H1 (cell line): Measurements from ENCODE around the gene DPF1. TPM values are rescaled to one million over a fixed set of nuclear protein-coding genes. Genes with fewer than 3 reads are reported as not detected.
A peak's percentile ranks its signal among the peaks of the same experiment; 100 is the strongest.

Source experiments
- CTCF ChIA-PET: fragments of 300-600 bp; sonication (Branson Sonifier 250); formaldehyde crosslinking; loops from one replicate; lab custom pipeline; 2021; ENCODE audit not compliant: partially characterized antibody; lab: Charles Lee
- POLR2A ChIA-PET: fragments of 300-600 bp; sonication (Branson Sonifier 250); formaldehyde crosslinking; loops from one replicate; lab custom pipeline; 2021; ENCODE audit warnings: inconsistent platforms; ENCODE audit not compliant: partially characterized antibody; lab: Charles Lee
- DNase-seq, 2 experiments: peaks; one replicate each; pipeline versions ENCODE4 v3.0.0 to v3.0.0-alpha.2; 2010 to 2022; ENCODE audit warnings: low spot score in 2 of 2, low read depth in 1 of 2, mixed read lengths in 1 of 2
- FAIRE-seq: peaks from 2 replicates; lab custom pipeline; 2011; peaks lifted over from hg19 to GRCh38; lab: Jason Lieb, UNC
- H2AFZ ChIP-seq: 2 replicates; pipeline ENCODE4 v1.8.1; 2012; ENCODE audit warnings: low read length, inconsistent platforms
- H2AK5ac ChIP-seq: 2 replicates; pipeline ENCODE4 v1.6.1; 2013; ENCODE audit warnings: low read depth, low read length
- H2BK120ac ChIP-seq: replicated peaks from 2 replicates; pipeline ENCODE3; 2013; ENCODE audit warnings: low read depth, low read length, inconsistent platforms
- H2BK12ac ChIP-seq: 2 replicates; pipeline ENCODE4 v1.6.1; 2013; ENCODE audit warnings: low read depth, low read length
- H2BK15ac ChIP-seq: 2 replicates; pipeline ENCODE4 v1.6.1; 2013; ENCODE audit warnings: low read length
- H2BK20ac ChIP-seq: 2 replicates; pipeline ENCODE4 v1.6.1; 2013; ENCODE audit warnings: low read length
- H2BK5ac ChIP-seq: 2 replicates; pipeline ENCODE4 v1.6.1; 2013; ENCODE audit warnings: low read depth, low read length
- H3K14ac ChIP-seq: 2 replicates; pipeline ENCODE4 v1.6.1; 2013; ENCODE audit warnings: inconsistent platforms; ENCODE audit not compliant: insufficient read length
- H3K18ac ChIP-seq: 2 replicates; pipeline ENCODE4 v1.6.1; 2013; ENCODE audit warnings: low read length; ENCODE audit errors: extremely low read depth
- H3K23ac ChIP-seq: 2 replicates; pipeline ENCODE4 v1.6.1; 2013; ENCODE audit warnings: inconsistent platforms; ENCODE audit not compliant: insufficient read length
- H3K23me2 ChIP-seq: 2 replicates; pipeline ENCODE4 v1.6.1; 2013; ENCODE audit warnings: low read depth, low read length
- H3K27ac ChIP-seq: 2 replicates; pipeline ENCODE4 v1.6.1; 2011; ENCODE audit warnings: low read depth, low read length, inconsistent platforms
- H3K27me3 ChIP-seq, 4 experiments: replicated peaks in 1 of 4; 1 replicate in 1 of 4; 2 replicates in 3 of 4; pipeline versions ENCODE4 v1.6.1 to v1.8.1; 2011 to 2013; ENCODE audit warnings: low read length in 3 of 4, mild to moderate bottlenecking in 3 of 4, inconsistent platforms in 2 of 4, mixed read lengths in 2 of 4, moderate library complexity in 1 of 4; ENCODE audit not compliant: control insufficient read depth in 3 of 4, insufficient read depth in 3 of 4; ENCODE audit errors: extremely low read depth in 1 of 4
- H3K36me3 ChIP-seq, 4 experiments: 2 replicates each; pipeline versions ENCODE4 v1.6.1 to v1.8.1; 2011 to 2013; ENCODE audit warnings: mild to moderate bottlenecking in 4 of 4, low read length in 3 of 4, moderate library complexity in 2 of 4, control low read depth in 1 of 4, inconsistent platforms in 1 of 4; ENCODE audit not compliant: insufficient read depth in 4 of 4, control insufficient read depth in 2 of 4
- H3K4ac ChIP-seq: replicated peaks from 2 replicates; pipeline ENCODE3; 2013; ENCODE audit warnings: low read length, low read depth, mixed read lengths, inconsistent platforms; ENCODE audit not compliant: insufficient read length
- H3K4me1 ChIP-seq, 4 experiments: replicated peaks in 1 of 4; 1 replicate in 1 of 4; 2 replicates in 3 of 4; pipeline versions ENCODE4 v1.6.1 to v1.8.1; 2011 to 2013; ENCODE audit warnings: low read length in 3 of 4, inconsistent platforms in 2 of 4, mixed read lengths in 1 of 4; ENCODE audit not compliant: insufficient read depth in 4 of 4, control insufficient read depth in 3 of 4
- H3K4me2 ChIP-seq, 2 experiments: 2 replicates each; pipeline versions ENCODE4 v1.6.1 to v1.8.1; 2011 to 2013; ENCODE audit warnings: low read depth in 2 of 2, low read length in 2 of 2, control low read depth in 1 of 2, inconsistent platforms in 1 of 2, mild to moderate bottlenecking in 1 of 2; ENCODE audit not compliant: insufficient read depth in 1 of 2
- H3K4me3 ChIP-seq, 4 experiments: fragments of 200-600, 300-600 bp in 1 of 4; sonication (generic), shearing (Covaris generic), sonication (Bioruptor Twin) in 1 of 4; 2 replicates each; pipeline versions ENCODE4 v1.5.1 to v1.8.1; 2011 to 2016; ENCODE audit warnings: low read length in 4 of 4, low read depth in 3 of 4, control low read depth in 2 of 4, inconsistent platforms in 2 of 4, mild to moderate bottlenecking in 2 of 4, mixed read lengths in 1 of 4, moderate library complexity in 1 of 4; ENCODE audit not compliant: insufficient read depth in 2 of 4; ENCODE audit errors: extremely low read depth in 1 of 4
- H3K56ac ChIP-seq: replicated peaks from 2 replicates; pipeline ENCODE3; 2013; ENCODE audit warnings: low read depth, mild to moderate bottlenecking, mixed read lengths, low read length, inconsistent platforms; ENCODE audit not compliant: insufficient read length
- H3K79me1 ChIP-seq: 2 replicates; pipeline ENCODE4 v1.6.1; 2013; ENCODE audit warnings: low read depth, low read length, control low read depth
- H3K79me2 ChIP-seq, 2 experiments: 2 replicates each; pipeline versions ENCODE4 v1.6.1 to v1.8.1; 2012 to 2013; ENCODE audit warnings: low read length in 2 of 2, mild to moderate bottlenecking in 2 of 2, inconsistent platforms in 1 of 2; ENCODE audit not compliant: insufficient read depth in 2 of 2, control insufficient read depth in 1 of 2
- H3K9ac ChIP-seq, 4 experiments: replicated peaks in 1 of 4; 1 replicate in 1 of 4; 2 replicates in 3 of 4; pipeline versions ENCODE4 v1.6.1 to v1.8.1; 2011 to 2013; ENCODE audit warnings: low read depth in 3 of 4, low read length in 3 of 4, control low read depth in 2 of 4, mild to moderate bottlenecking in 2 of 4, moderate library complexity in 2 of 4, inconsistent platforms in 1 of 4; ENCODE audit errors: extremely low read depth in 1 of 4
- H3K9me3 ChIP-seq, 2 experiments: 2 replicates each; pipeline versions ENCODE4 v1.6.1 to v1.8.1; 2012 to 2013; ENCODE audit warnings: mild to moderate bottlenecking in 2 of 2, moderate library complexity in 2 of 2, control low read depth in 1 of 2, inconsistent platforms in 1 of 2, low read depth in 1 of 2, low read length in 1 of 2, mixed read lengths in 1 of 2; ENCODE audit not compliant: insufficient read depth in 2 of 2
- H4K20me1 ChIP-seq, 2 experiments: replicated peaks in 1 of 2; 2 replicates each; pipeline versions ENCODE3 to v1.8.1; 2011 to 2013; ENCODE audit warnings: inconsistent platforms in 2 of 2, low read length in 2 of 2, mild to moderate bottlenecking in 1 of 2; ENCODE audit not compliant: insufficient read depth in 2 of 2, control insufficient read depth in 1 of 2
- H4K5ac ChIP-seq: 2 replicates; pipeline ENCODE4 v1.6.1; 2013; ENCODE audit warnings: low read length, low read depth, mixed read lengths, inconsistent platforms; ENCODE audit not compliant: insufficient read length
- H4K8ac ChIP-seq: 2 replicates; pipeline ENCODE4 v1.8.0; 2013; ENCODE audit warnings: mild to moderate bottlenecking, moderate library complexity, low read length, inconsistent platforms; ENCODE audit not compliant: insufficient read depth; ENCODE audit errors: extremely low read depth
- H4K91ac ChIP-seq: replicated peaks from 2 replicates; pipeline ENCODE3; 2013; ENCODE audit warnings: low read length, mixed read lengths, inconsistent platforms; ENCODE audit not compliant: insufficient read length
- FOSL1 ChIP-seq: IDR thresholded peaks from 2 replicates; pipeline ENCODE4 v1.6.1; 2011; ENCODE audit warnings: mild to moderate bottlenecking, low read depth, low read length, moderate library complexity; ENCODE audit not compliant: insufficient read depth
- HDAC2 ChIP-seq, 2 experiments: fragments of 300-600 bp in 1 of 2; sonication (generic) in 1 of 2; IDR thresholded peaks; 2 replicates each; pipeline ENCODE4 v1.6.1; 2011 to 2012; ENCODE audit warnings: low read depth in 2 of 2, low read length in 2 of 2, mild to moderate bottlenecking in 2 of 2, moderate library complexity in 2 of 2, borderline replicate concordance in 1 of 2, inconsistent platforms in 1 of 2
- KDM5A ChIP-seq: fragments of 200-600 bp; IDR thresholded peaks from 2 replicates; pipeline ENCODE4 v1.7.1; 2012; ENCODE audit warnings: mild to moderate bottlenecking, low read length, inconsistent platforms, mixed read lengths
- PHF8 ChIP-seq: fragments of 200-600 bp; sonication (generic); conservative IDR thresholded peaks from 2 replicates; pipeline ENCODE4 v1.7.1; 2012; ENCODE audit warnings: low read depth, mild to moderate bottlenecking, inconsistent platforms, low read length, moderate library complexity
- WGBS, 2 experiments: shearing (Covaris generic) in 1 of 2; methylation state at CpG; one replicate each; pipeline versions ENCODE4 v1.1.6 to v1.1.7; 2013 to 2015; ENCODE audit warnings: low lambda C conversion rate in 2 of 2, mixed read lengths in 2 of 2, inconsistent platforms in 1 of 2, low coverage in 1 of 2, missing lambda C conversion rate in 1 of 2; ENCODE audit not compliant: insufficient replicate concordance in 2 of 2, insufficient coverage in 1 of 2, insufficient read length in 1 of 2; ENCODE audit errors: extremely low coverage in 1 of 2, missing lambda C conversion rate in 1 of 2; 5-methylcytosine and 5-hydroxymethylcytosine counted together
- polyA plus RNA-seq, 7 experiments: library from polyadenylated mRNA; depleted of rRNA in 3 of 7; stranded (reverse) in 5 of 7; unstranded in 2 of 7; fragments of >200 nt in 5 of 7; fragments of 200-250 nt in 2 of 7; gene quantifications; 1 replicate in 5 of 7; 2 replicates in 1 of 7; 4 replicates in 1 of 7; pipeline versions ENCODE4 v1.2.1 to v1.2.3, GENCODE V29; 2011 to 2013; ENCODE audit warnings: missing spikeins in 2 of 7, mixed read lengths in 2 of 7
- total RNA-seq: library from RNA; stranded (reverse); fragmentation: NEBNext Ultra II Directional; extraction: Animal tissue kit (Norgen Biotek cat#: 25700); gene quantifications from 2 replicates; pipeline ENCODE4 v1.2.1, GENCODE V29; 2021
- TF ChIP-seq, protein P1 (sequence below), 3 experiments: IDR thresholded peaks; 1 replicate in 2 of 3; 2 replicates in 1 of 3; pipeline versions ENCODE4 v1.5.1 to v1.6.1; 2011; ENCODE audit warnings: low read length in 3 of 3, mild to moderate bottlenecking in 3 of 3, inconsistent platforms in 2 of 3, low read depth in 1 of 3, moderate library complexity in 1 of 3; ENCODE audit not compliant: insufficient read depth in 1 of 3; ENCODE audit errors: control extremely low read depth in 1 of 3

Gene DPF1
- total and polyA plus RNA-seq, 2 of the 8 experiments (the other 6 are each of a cell fraction or from before 2014, with no cell fraction given) = 12.9 to 15.6 TPM

GRCh38 chr19:38266981-38267597 is 43.1 kb upstream of the DPF1 start:
- TF ChIP-seq KDM5A (no peak), PHF8 (no peak), HDAC2 (IDR thresholded peaks at IDR 0.05; ENCODE audit: borderline replicate concordance in 1 of 2, low read depth in 2 of 2, low read length in 2 of 2) (no peak), FOSL1 (no peak)
- TF ChIP-seq, protein P1, sequence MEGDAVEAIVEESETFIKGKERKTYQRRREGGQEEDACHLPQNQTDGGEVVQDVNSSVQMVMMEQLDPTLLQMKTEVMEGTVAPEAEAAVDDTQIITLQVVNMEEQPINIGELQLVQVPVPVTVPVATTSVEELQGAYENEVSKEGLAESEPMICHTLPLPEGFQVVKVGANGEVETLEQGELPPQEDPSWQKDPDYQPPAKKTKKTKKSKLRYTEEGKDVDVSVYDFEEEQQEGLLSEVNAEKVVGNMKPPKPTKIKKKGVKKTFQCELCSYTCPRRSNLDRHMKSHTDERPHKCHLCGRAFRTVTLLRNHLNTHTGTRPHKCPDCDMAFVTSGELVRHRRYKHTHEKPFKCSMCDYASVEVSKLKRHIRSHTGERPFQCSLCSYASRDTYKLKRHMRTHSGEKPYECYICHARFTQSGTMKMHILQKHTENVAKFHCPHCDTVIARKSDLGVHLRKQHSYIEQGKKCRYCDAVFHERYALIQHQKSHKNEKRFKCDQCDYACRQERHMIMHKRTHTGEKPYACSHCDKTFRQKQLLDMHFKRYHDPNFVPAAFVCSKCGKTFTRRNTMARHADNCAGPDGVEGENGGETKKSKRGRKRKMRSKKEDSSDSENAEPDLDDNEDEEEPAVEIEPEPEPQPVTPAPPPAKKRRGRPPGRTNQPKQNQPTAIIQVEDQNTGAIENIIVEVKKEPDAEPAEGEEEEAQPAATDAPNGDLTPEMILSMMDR (IDR thresholded peaks at IDR 0.05; ENCODE audit: control extremely low read depth in 1 of 3, insufficient read depth in 1 of 3, low read depth in 1 of 3, low read length in 3 of 3) = no peak
- TF ChIP-seq, all 59 proteins: peak for 0
- Histone ChIP-seq H3K14ac (no peak overlapping the region), H4K91ac (no peak overlapping the region), H4K5ac (no peak overlapping the region), H2BK20ac (no peak overlapping the region), H2AK5ac (0 out of 2 replicates have a peak overlapping the region, but pooled peaks have one; percentile 16), H3K79me2 (peaks cover 37 to 71% of the 10 kb centered on the region in 2 experiments), H3K79me1 (peaks cover 21% of the 10 kb centered on the region), H3K9me3 (no peaks in the 10 kb centered on the region), H2BK12ac (no peak overlapping the region), H4K8ac (no peak overlapping the region), H2BK120ac (no peak overlapping the region), H4K20me1 (peaks cover 8 to 22% of the 10 kb centered on the region in 2 experiments), H3K36me3 (0 out of 8 replicates have a peak, but pooled peaks cover 0 to 5% (median 0%) of the 10 kb centered on the region in 4 experiments), H3K27me3 (no peaks in the 10 kb centered on the region), H2BK5ac (no peak overlapping the region; the same call in 1 of the 2 replicates), H3K4me1 (peaks cover 12 to 34% (median 19%) of the 10 kb centered on the region in 4 experiments), H3K23me2 (peaks cover 7% of the 10 kb centered on the region), H3K4me2 (peak overlapping the region; percentile 97 to 100), H3K18ac (no peak overlapping the region), H2AFZ (no peak overlapping the region), H3K23ac (no peak overlapping the region), H2BK15ac (no peak overlapping the region), H3K27ac (peak overlapping the region; percentile 26; the same call in 1 of the 2 replicates), H3K4ac (no peak overlapping the region), H3K56ac (no peak overlapping the region), H3K9ac (peak overlapping the region in 2 of 4 experiments; percentile 35 to 42; a peak in 2 of 7 replicates), H3K4me3 (peak overlapping the region in 3 of 4 experiments; percentile 7 to 12 (median 8); a peak in 4 of 8 replicates)
- DNase-seq (no peak), FAIRE-seq (no peak)
- WGBS, 2 experiments = 90% methylated on average over 12 of the region's 12 CpGs; no CpG with 5 or more reads in 1 of the 2 experiments
- POLR2A ChIA-PET = interaction anchor here (0.7 to 3.6 kb wide), 7 partner anchors 9 to 108 kb away, joined by 3 to 25 read pairs (median 4); partner anchors contain the start of genes PPP1R14A and PSMD8
- CTCF ChIA-PET = interaction anchor here (0.8 to 8.6 kb wide), 12 partner anchors 11 to 117 kb away, joined by 3 to 84 read pairs (median 6); partner anchors contain the start of genes C19orf33 and PPP1R14A
